ENCODE results near the gene MAST2. TPM values are rescaled to one million over a fixed set of nuclear protein-coding genes. Genes with fewer than 3 reads are reported as not detected.

MAST2 gene
- total RNA-seq, 1 experiment from 2014 or later: 41.9 TPM

GRCh38 chr1:45934947-45935346 lies 131.5 kb downstream of the MAST2 start:
- CTCF ChIA-PET: no interaction called here
- ATAC-seq: no peak
- Histone ChIP-seq H3K4me1 (ENCODE audit: control insufficient read depth in 1 of 2, insufficient read depth in 2 of 2, low read length in 2 of 2) (peaks cover 14 to 28% of the 10 kb centered on the region in 2 experiments), H3K36me3 (ENCODE audit: control insufficient read depth in 1 of 2, insufficient read depth in 2 of 2, low read length in 2 of 2) (no peaks in the 10 kb centered on the region), H2AFZ (ENCODE audit: low read depth, low read length, poor library complexity, severe bottlenecking) (no peak overlapping the region), H3K9ac (ENCODE audit: low read length) (no peak overlapping the region), H3K4me3 (replicated peaks in 1 of 2; ENCODE audit: low read depth in 1 of 2, low read length in 2 of 2) (no peak overlapping the region), H3K79me2 (ENCODE audit: insufficient read depth, low read length) (peaks cover 36% of the 10 kb centered on the region), H4K20me1 (ENCODE audit: insufficient read depth) (no peaks in the 10 kb centered on the region), H3K9me2 (ENCODE audit: insufficient read depth) (no peaks in the 10 kb centered on the region), H3K4me2 (ENCODE audit: low read length) (no peak overlapping the region), H3K27ac (ENCODE audit: low read depth, low read length) (no peak overlapping the region), H3K9me3 (ENCODE audit: control insufficient read depth in 1 of 2, insufficient read depth in 1 of 2, low read depth in 1 of 2, low read length in 2 of 2) (no peaks in the 10 kb centered on the region), H3K27me3 (ENCODE audit: insufficient read depth, low read length) (no peaks in the 10 kb centered on the region)
- TF ChIP-seq, protein P1, sequence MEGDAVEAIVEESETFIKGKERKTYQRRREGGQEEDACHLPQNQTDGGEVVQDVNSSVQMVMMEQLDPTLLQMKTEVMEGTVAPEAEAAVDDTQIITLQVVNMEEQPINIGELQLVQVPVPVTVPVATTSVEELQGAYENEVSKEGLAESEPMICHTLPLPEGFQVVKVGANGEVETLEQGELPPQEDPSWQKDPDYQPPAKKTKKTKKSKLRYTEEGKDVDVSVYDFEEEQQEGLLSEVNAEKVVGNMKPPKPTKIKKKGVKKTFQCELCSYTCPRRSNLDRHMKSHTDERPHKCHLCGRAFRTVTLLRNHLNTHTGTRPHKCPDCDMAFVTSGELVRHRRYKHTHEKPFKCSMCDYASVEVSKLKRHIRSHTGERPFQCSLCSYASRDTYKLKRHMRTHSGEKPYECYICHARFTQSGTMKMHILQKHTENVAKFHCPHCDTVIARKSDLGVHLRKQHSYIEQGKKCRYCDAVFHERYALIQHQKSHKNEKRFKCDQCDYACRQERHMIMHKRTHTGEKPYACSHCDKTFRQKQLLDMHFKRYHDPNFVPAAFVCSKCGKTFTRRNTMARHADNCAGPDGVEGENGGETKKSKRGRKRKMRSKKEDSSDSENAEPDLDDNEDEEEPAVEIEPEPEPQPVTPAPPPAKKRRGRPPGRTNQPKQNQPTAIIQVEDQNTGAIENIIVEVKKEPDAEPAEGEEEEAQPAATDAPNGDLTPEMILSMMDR (IDR thresholded peaks at IDR 0.05 in 2 of 3, conservative IDR thresholded peaks at IDR 0.05 in 1 of 3; ENCODE audit: borderline replicate concordance in 1 of 3, insufficient read depth in 1 of 3, low read depth in 2 of 3, low read length in 2 of 3): no peak
- TF ChIP-seq CBX3 (IDR thresholded peaks at IDR 0.05; ENCODE audit: low read depth) (no peak), CEBPB (IDR thresholded peaks at IDR 0.05; ENCODE audit: low read depth) (no peak), POLR2A (IDR thresholded peaks at IDR 0.05; ENCODE audit: borderline replicate concordance, extremely low read depth, insufficient read depth, insufficient read length) (no peak), FOSL1 (IDR thresholded peaks at IDR 0.05; ENCODE audit: low read depth) (no peak)
- DNase-seq (ENCODE audit: low read depth, low spot score): no peak
- intact Hi-C loops (cut with micrococcal nuclease): no loop called here
- RAD21 ChIA-PET (ENCODE audit: low non-redundant PET in 1 of 2, low total read pairs in 2 of 2, uncharacterized antibody in 2 of 2, unreplicated experiment in 2 of 2): no interaction called here
- POLR2A ChIA-PET: no interaction called here
- no TSS peak for BruUV-seq (replicated peaks)

- no peaks in the 10 kb centered on the region for H3K9me2 ChIP-seq (ENCODE audit: insufficient read depth)
- RAD21 ChIA-PET (ENCODE audit: low non-redundant PET in 1 of 2, low total read pairs in 2 of 2, uncharacterized antibody in 2 of 2, unreplicated experiment in 2 of 2): no interaction called here
- no peak overlapping the region for H3K4me3 ChIP-seq (replicated peaks in 1 of 2; ENCODE audit: low read depth in 1 of 2, low read length in 2 of 2)
- CTCF ChIA-PET: no interaction called here
- DNase-seq (ENCODE audit: low read depth, low spot score) (no peak), ATAC-seq (no peak)
- H3K36me3 ChIP-seq (ENCODE audit: control insufficient read depth in 1 of 2, insufficient read depth in 2 of 2, low read length in 2 of 2): no peaks in the 10 kb centered on the region
- H3K27ac ChIP-seq (ENCODE audit: low read depth, low read length): no peak overlapping the region
- no peaks in the 10 kb centered on the region for H3K9me3 ChIP-seq (ENCODE audit: control insufficient read depth in 1 of 2, insufficient read depth in 1 of 2, low read depth in 1 of 2, low read length in 2 of 2)
- no peak overlapping the region for H3K9ac ChIP-seq (ENCODE audit: low read length)
- no peak overlapping the region for H3K4me2 ChIP-seq (ENCODE audit: low read length)
- H3K4me1 ChIP-seq (ENCODE audit: control insufficient read depth in 1 of 2, insufficient read depth in 2 of 2, low read length in 2 of 2): no peaks in the 10 kb centered on the region
- POLR2A ChIA-PET: no interaction called here
- intact Hi-C loops (cut with micrococcal nuclease): no loop called here
- no peaks in the 10 kb centered on the region for H3K27me3 ChIP-seq (ENCODE audit: insufficient read depth, low read length)
- no peaks in the 10 kb centered on the region for H4K20me1 ChIP-seq (ENCODE audit: insufficient read depth)
- no TSS peak for BruUV-seq (replicated peaks)
- H3K79me2 ChIP-seq (ENCODE audit: insufficient read depth, low read length): peaks cover 28% of the 10 kb centered on the region
- H2AFZ ChIP-seq (ENCODE audit: low read depth, low read length, poor library complexity, severe bottlenecking): no peak overlapping the region
- TF ChIP-seq POLR2A (IDR thresholded peaks at IDR 0.05; ENCODE audit: borderline replicate concordance, extremely low read depth, insufficient read depth, insufficient read length) (no peak), POLR2AphosphoS5 (IDR thresholded peaks at IDR 0.05; ENCODE audit: low read depth, low read length) (no peak), CBX3 (IDR thresholded peaks at IDR 0.05; ENCODE audit: low read depth) (no peak), SIN3A (IDR thresholded peaks at IDR 0.05; ENCODE audit: low read depth) (no peak), SP1 (IDR thresholded peaks at IDR 0.05; ENCODE audit: low read depth) (no peak), YY1 (IDR thresholded peaks at IDR 0.05; ENCODE audit: extremely low read depth, insufficient replicate concordance, low read depth, low read length) (no peak), SRF (IDR thresholded peaks at IDR 0.05; ENCODE audit: low read depth) (no peak), RAD21 (IDR thresholded peaks at IDR 0.05; ENCODE audit: low read depth) (no peak), EGR1 (IDR thresholded peaks at IDR 0.05; ENCODE audit: low read depth) (no peak), TCF7L2 (IDR thresholded peaks at IDR 0.05; ENCODE audit: borderline replicate concordance, extremely low read depth, insufficient read depth, insufficient read length) (no peak), MAX (IDR thresholded peaks at IDR 0.05) (no peak)
- TF ChIP-seq, protein P1 (IDR thresholded peaks at IDR 0.05 in 2 of 3, conservative IDR thresholded peaks at IDR 0.05 in 1 of 3; ENCODE audit: borderline replicate concordance in 1 of 3, insufficient read depth in 1 of 3, low read depth in 2 of 3, low read length in 2 of 3): no peak
- TF ChIP-seq, protein P2, sequence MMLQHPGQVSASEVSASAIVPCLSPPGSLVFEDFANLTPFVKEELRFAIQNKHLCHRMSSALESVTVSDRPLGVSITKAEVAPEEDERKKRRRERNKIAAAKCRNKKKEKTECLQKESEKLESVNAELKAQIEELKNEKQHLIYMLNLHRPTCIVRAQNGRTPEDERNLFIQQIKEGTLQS (IDR thresholded peaks at IDR 0.05): no peak
These were observed 134.6 kb downstream of the MAST2 start for GRCh38 chr1:45938029-45938428.
